GM12878 (cell line): ENCODE results near the gene KISS1R. TPM values are rescaled to one million over a fixed set of nuclear protein-coding genes. Genes with fewer than 3 reads are reported as not detected.

Source experiments
- ATAC-seq: fragments of 200-7000 bp; cut with Tn5 transposase; 3 replicates; pipeline ENCODE4 v1.9.1; 2020; ENCODE audit warnings: mild to moderate bottlenecking, moderate library complexity
- BruUV-seq: library from RNA; stranded (reverse); fragments of 400-500 nt; replicated peaks from 2 replicates; lab custom pipeline; 2021; lab: Mats Ljungman, UMichigan
- CTCF ChIA-PET: fragments of 300-600 bp; sonication (Branson Sonifier 250); formaldehyde crosslinking; extraction: SDS; loops from one replicate; lab custom pipeline; 2021; ENCODE audit warnings: inconsistent platforms; lab: Yijun Ruan, JAX
- POLR2A ChIA-PET: fragments of 350-600 bp; formaldehyde crosslinking; extraction: SDS; loops from one replicate; lab custom pipeline; 2021; ENCODE audit warnings: inconsistent platforms; lab: Charles Lee
- RAD21 ChIA-PET: fragments of 300-600 bp; sonication (Branson Sonifier 250); formaldehyde crosslinking; loops from one replicate; lab custom pipeline; 2023; ENCODE audit warnings: antibody characterized with exemption; ENCODE audit not compliant: unreplicated experiment; lab: Charles Lee
- SMC1A ChIA-PET: fragments of 300-600 bp; sonication (Branson Sonifier 250); formaldehyde crosslinking; loops from one replicate; lab custom pipeline; 2023; ENCODE audit not compliant: unreplicated experiment, uncharacterized antibody; lab: Charles Lee
- DNase-seq: peaks from one replicate; pipeline ENCODE4 v3.0.0-alpha.2; 2011; ENCODE audit warnings: low read depth, low spot score
- FAIRE-seq: peaks from 3 replicates; lab custom pipeline; 2011; peaks lifted over from hg19 to GRCh38; lab: Jason Lieb, UNC
- H2AFZ ChIP-seq: 2 replicates; pipeline ENCODE4 v1.6.0; 2011; ENCODE audit warnings: low read depth, low read length, control low read depth; ENCODE audit not compliant: control insufficient read depth
- H3K27ac ChIP-seq: 2 replicates; pipeline ENCODE4 v1.5.1; 2011; ENCODE audit warnings: control low read depth; ENCODE audit not compliant: control insufficient read depth, insufficient read depth
- H3K27me3 ChIP-seq, 2 experiments: replicated peaks in 1 of 2; 2 replicates each; pipeline versions ENCODE4 v1.6.0 to v1.6.1; 2011; ENCODE audit warnings: low read length in 1 of 2; ENCODE audit not compliant: control insufficient read depth in 2 of 2, insufficient read depth in 2 of 2
- H3K36me3 ChIP-seq, 2 experiments: 2 replicates each; pipeline ENCODE4 v1.5.1; 2011; ENCODE audit warnings: low read length in 1 of 2; ENCODE audit not compliant: control insufficient read depth in 2 of 2, insufficient read depth in 2 of 2
- H3K4me1 ChIP-seq: 2 replicates; pipeline ENCODE4 v1.6.1; 2011; ENCODE audit warnings: mild to moderate bottlenecking, low read length, moderate library complexity, mixed read lengths; ENCODE audit not compliant: control insufficient read depth, insufficient read depth
- H3K4me2 ChIP-seq: 2 replicates; pipeline ENCODE4 v1.6.0; 2011; ENCODE audit warnings: control low read depth; ENCODE audit not compliant: control insufficient read depth, insufficient read depth
- H3K4me3 ChIP-seq: fragments of 200-600 bp; sonication (generic); 2 replicates; pipeline ENCODE4 v1.5.1; 2016
- H3K79me2 ChIP-seq: 2 replicates; pipeline ENCODE4 v1.6.0; 2011; ENCODE audit warnings: low read length; ENCODE audit not compliant: control insufficient read depth, insufficient read depth
- H3K9ac ChIP-seq: 2 replicates; pipeline ENCODE4 v1.8.0; 2011; ENCODE audit warnings: low read length, control low read depth, mixed read lengths; ENCODE audit not compliant: control insufficient read depth, insufficient read depth
- H3K9me3 ChIP-seq: replicated peaks from 3 replicates; pipeline ENCODE4 v1.5.1; 2011; ENCODE audit warnings: mild to moderate bottlenecking, low read length; ENCODE audit not compliant: control insufficient read depth, insufficient read depth
- H4K20me1 ChIP-seq: 2 replicates; pipeline ENCODE4 v1.6.0; 2011; ENCODE audit not compliant: control insufficient read depth, insufficient read depth
- CHD1 ChIP-seq: IDR thresholded peaks from 2 replicates; pipeline ENCODE4 v1.6.1; 2012; ENCODE audit warnings: low read depth, low read length, improper control_type of control experiment
- CREB1 ChIP-seq: IDR thresholded peaks from 2 replicates; pipeline ENCODE4 v1.6.1; 2012; ENCODE audit warnings: low read depth, mild to moderate bottlenecking, inconsistent platforms
- CREM ChIP-seq: IDR thresholded peaks from 2 replicates; pipeline ENCODE4 v1.6.1; 2014; ENCODE audit warnings: antibody characterized with exemption, low read depth
- ESRRA ChIP-seq: IDR thresholded peaks from 2 replicates; pipeline ENCODE4 v1.6.1; 2012; ENCODE audit warnings: mild to moderate bottlenecking, low read length, improper control_type of control experiment
- FOS ChIP-seq: IDR thresholded peaks from 3 replicates; pipeline ENCODE4 v1.6.1; 2011; ENCODE audit warnings: borderline replicate concordance; ENCODE audit not compliant: insufficient read length; ENCODE audit errors: extremely low read depth
- FOXK2 ChIP-seq: fragments of 450-650 bp; IDR thresholded peaks from 2 replicates; pipeline ENCODE4 v1.6.1; 2017; ENCODE audit warnings: mild to moderate bottlenecking, moderate library complexity
- MEF2A ChIP-seq: IDR thresholded peaks from 2 replicates; pipeline ENCODE4 v1.6.1; 2011; ENCODE audit warnings: low read depth, mild to moderate bottlenecking, low read length, moderate library complexity; ENCODE audit not compliant: insufficient read depth
- MTA2 ChIP-seq: fragments of 450-650 bp; IDR thresholded peaks from 2 replicates; pipeline ENCODE4 v1.6.1; 2016; ENCODE audit warnings: low read depth, mild to moderate bottlenecking, moderate library complexity
- MTA3 ChIP-seq: IDR thresholded peaks from 2 replicates; pipeline ENCODE4 v1.6.1; 2012; ENCODE audit warnings: low read length, inconsistent platforms, borderline replicate concordance
- MXI1 ChIP-seq: fragments of 150-350 bp; IDR thresholded peaks from 2 replicates; pipeline ENCODE4 v1.6.1; 2011; ENCODE audit warnings: low read depth, mild to moderate bottlenecking, inconsistent platforms, low read length, improper control_type of control experiment
- SMC3 ChIP-seq: IDR thresholded peaks from 2 replicates; pipeline ENCODE4 v1.6.1; 2011; ENCODE audit warnings: low read length, improper control_type of control experiment, borderline replicate concordance
- USF1 ChIP-seq: IDR thresholded peaks from 2 replicates; pipeline ENCODE4 v1.6.1; 2011; ENCODE audit warnings: borderline replicate concordance, low read depth, mild to moderate bottlenecking, moderate library complexity, mixed read lengths, low read length; ENCODE audit not compliant: insufficient read depth; ENCODE audit errors: extremely low read length
- YY1 ChIP-seq: IDR thresholded peaks from 2 replicates; pipeline ENCODE4 v1.6.1; 2011; ENCODE audit warnings: low read depth, mild to moderate bottlenecking, low read length
- WGBS: methylation state at CpG from one replicate; pipeline ENCODE4 v1.1.6; 2016; ENCODE audit warnings: low lambda C conversion rate; ENCODE audit not compliant: insufficient replicate concordance, insufficient coverage; ENCODE audit errors: missing lambda C conversion rate; 5-methylcytosine and 5-hydroxymethylcytosine counted together
- in situ Hi-C: fragments of 300-500 bp; cut with MboI; formaldehyde crosslinking; loops from 9 replicates; pipeline ENCODE4 v1.14.3; 2018; ENCODE audit warnings: mixed read lengths
- intact Hi-C: fragments of 100-400 bp; cut with micrococcal nuclease; formaldehyde crosslinking; loops from one replicate; pipeline ENCODE4 v1.14.2; 2022; ENCODE audit not compliant: unreplicated experiment
- polyA plus RNA-seq, 11 experiments: library from polyadenylated mRNA; depleted of rRNA in 4 of 11; unstranded in 6 of 11; stranded (reverse) in 5 of 11; fragments of >200 nt; fragmentation: Nextera tagmentation in 4 of 11; fragmentation: Illumina TruSeq in 1 of 11; extraction: Ambion mirVana in 4 of 11; extraction: Trizol in 1 of 11; gene quantifications; 1 replicate in 1 of 11; 2 replicates in 10 of 11; pipeline versions ENCODE4 v1.2.1 to v1.2.3, GENCODE V29; 2011 to 2016; ENCODE audit warnings: inconsistent platforms in 2 of 11, missing spikeins in 2 of 11, low read depth in 1 of 11
- total RNA-seq, 4 experiments: library from RNA; depleted of rRNA in 3 of 4; stranded (reverse); fragments of >200 nt in 3 of 4; fragmentation: Illumina TruSeq in 1 of 4; extraction: Trizol in 1 of 4; gene quantifications; 2 replicates each; pipeline versions ENCODE4 v1.2.1 to v1.2.3, GENCODE V29; 2013 to 2021

KISS1R gene
- total and polyA plus RNA-seq, 10 of the 15 experiments (the other 5 are each of a cell fraction or from before 2014, with no cell fraction given) = 0.13 to 2.7 (median 1.4) TPM; not detected in 3

- intact Hi-C loops = no loop called here
- SMC1A ChIA-PET = no interaction called here
- Histone ChIP-seq H3K36me3 (peaks cover 0 to 6% of the 10 kb centered on the region in 2 experiments; a peak in 2 of 4 replicates), H3K27ac (no peak overlapping the region), H3K9ac (no peak overlapping the region), H3K79me2 (peaks cover 3% of the 10 kb centered on the region), H3K4me2 (no peak overlapping the region), H3K4me1 (peaks cover 13% of the 10 kb centered on the region), H3K9me3 (no peaks in the 10 kb centered on the region), H4K20me1 (no peaks in the 10 kb centered on the region), H3K27me3 (no peaks in the 10 kb centered on the region), H3K4me3 (no peak overlapping the region), H2AFZ (no peak overlapping the region)
- no peak for DNase-seq
- RAD21 ChIA-PET = no interaction called here
- no peak for FAIRE-seq
- 79% methylated on average over 7 of the region's 7 CpGs for WGBS
- BruUV-seq = no TSS peak
- in situ Hi-C loops = no loop called here
- CTCF ChIA-PET = no interaction called here
- no peak for ATAC-seq
- POLR2A ChIA-PET = no interaction called here
- TF ChIP-seq MEF2A (no peak), CREM (no peak), USF1 (no peak), CREB1 (no peak), MTA2 (no peak), SMC3 (no peak)
These were observed 15.1 kb upstream of the KISS1R start for GRCh38 chr19:902093-902370.

GRCh38 chr19:902446-903226, 14.5 kb upstream of the KISS1R start:
- no peak overlapping the region for H2AFZ ChIP-seq
- H3K36me3 ChIP-seq = peaks cover 0 to 6% of the 10 kb centered on the region in 2 experiments; a peak in 2 of 4 replicates
- DNase-seq (no peak), ATAC-seq (no peak), FAIRE-seq (no peak)
- peaks cover 19% of the 10 kb centered on the region for H3K4me1 ChIP-seq
- H3K27me3 ChIP-seq = no peaks in the 10 kb centered on the region
- in situ Hi-C loops = no loop called here
- no peak overlapping the region for H3K27ac ChIP-seq
- H4K20me1 ChIP-seq = no peaks in the 10 kb centered on the region
- H3K9ac ChIP-seq = no peak overlapping the region
- ChIA-PET SMC1A (no interaction called here), CTCF (interaction anchor here (1.0 kb wide), 1 partner anchor 39 kb away, joined by 3 read pairs; no protein-coding TSS in a partner anchor), POLR2A (interaction anchor here (1.0 kb wide), 1 partner anchor 10 kb away, joined by 3 read pairs; the partner anchor contains the start of gene MED16), RAD21 (no interaction called here)
- peaks cover 7% of the 10 kb centered on the region for H3K79me2 ChIP-seq
- H3K4me2 ChIP-seq = no peak overlapping the region
- H3K4me3 ChIP-seq = no peak overlapping the region
- intact Hi-C loops = no loop called here
- 83% methylated on average over 14 of the region's 14 CpGs for WGBS
- BruUV-seq = no TSS peak
- H3K9me3 ChIP-seq = no peaks in the 10 kb centered on the region
- no peak for TF ChIP-seq FOXK2
- no peak for TF ChIP-seq CHD1
- TF ChIP-seq ESRRA = no peak
- TF ChIP-seq MXI1 = no peak
- TF ChIP-seq MTA3 = no peak
- TF ChIP-seq YY1 = no peak
- no peak for TF ChIP-seq CREM
- TF ChIP-seq FOS = no peak
- TF ChIP-seq MEF2A = no peak
